Mesothelial cell of epicardium (in vitro differentiated cells): ENCODE data around the gene CDK5RAP2. TPM values are rescaled to one million over a fixed set of nuclear protein-coding genes. Genes with fewer than 3 reads are reported as not detected.
A peak's percentile ranks its signal among the peaks of the same experiment; 100 is the strongest.

Experiments used
- DNase-seq, 2 experiments: peaks; one replicate each; pipeline ENCODE4 v3.0.0; 2021; ENCODE audit warnings: low spot score in 2 of 2; ENCODE audit not compliant: unreplicated experiment in 2 of 2
- H3K27ac Mint-ChIP-seq: 2 replicates; pipeline ENCODE4 v1.8.0; 2021; ENCODE audit warnings: mixed read lengths
- H3K27me3 Mint-ChIP-seq: 2 replicates; pipeline ENCODE4 v1.8.0; 2021; ENCODE audit warnings: low read depth, mixed read lengths
- H3K36me3 Mint-ChIP-seq: 2 replicates; pipeline ENCODE4 v1.8.0; 2021; ENCODE audit warnings: mixed read lengths
- H3K4me1 Mint-ChIP-seq: 2 replicates; pipeline ENCODE4 v1.8.0; 2021; ENCODE audit warnings: mixed read lengths
- H3K4me3 Mint-ChIP-seq: 2 replicates; pipeline ENCODE4 v1.8.0; 2021; ENCODE audit warnings: mild to moderate bottlenecking, moderate library complexity, mixed read lengths
- H3K9me3 Mint-ChIP-seq: 2 replicates; pipeline ENCODE4 v1.8.0; 2021; ENCODE audit warnings: mixed read lengths
- total RNA-seq: library from RNA; stranded (reverse); gene quantifications from 3 replicates; pipeline ENCODE4 v1.2.1, GENCODE V29; 2021
- TF ChIP-seq, protein P1 (sequence below): fragments of 200-600 bp; sonication (generic); IDR thresholded peaks from one replicate; pipeline ENCODE4 v1.5.0; 2021; ENCODE audit warnings: antibody characterized with exemption; ENCODE audit not compliant: unreplicated experiment

The CDK5RAP2 gene
- total RNA-seq, 1 donor from 2014 or later, result 71.0 TPM

DNA sequence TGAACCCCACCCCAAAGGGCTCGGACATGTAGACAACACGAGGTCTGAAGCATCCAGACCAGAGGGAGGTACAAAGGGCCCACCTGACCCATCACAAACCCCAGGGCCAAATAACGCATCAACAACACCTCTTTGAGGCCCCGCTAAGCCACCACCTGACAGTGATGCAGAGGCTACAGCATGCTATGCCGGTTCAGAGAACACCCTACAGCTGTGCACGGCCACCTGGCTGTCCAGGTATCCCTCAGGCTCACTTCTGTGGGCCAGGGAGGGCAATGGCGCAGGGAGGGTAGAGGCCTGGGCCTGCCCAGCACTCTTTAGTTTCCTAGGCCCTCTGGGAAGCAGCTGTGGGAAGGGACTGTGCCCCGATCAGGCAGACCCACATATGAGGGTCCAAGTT is 190.1 kb downstream of the CDK5RAP2 start:
- Mint-ChIP-seq H3K36me3 (peaks cover 29% of the 10 kb centered on the region), H3K4me1 (peaks cover 39% of the 10 kb centered on the region), H3K27ac (no peak overlapping the region), H3K4me3 (no peak overlapping the region), H3K9me3 (no peaks in the 10 kb centered on the region), H3K27me3 (no peaks in the 10 kb centered on the region)
- TF ChIP-seq, protein P1, sequence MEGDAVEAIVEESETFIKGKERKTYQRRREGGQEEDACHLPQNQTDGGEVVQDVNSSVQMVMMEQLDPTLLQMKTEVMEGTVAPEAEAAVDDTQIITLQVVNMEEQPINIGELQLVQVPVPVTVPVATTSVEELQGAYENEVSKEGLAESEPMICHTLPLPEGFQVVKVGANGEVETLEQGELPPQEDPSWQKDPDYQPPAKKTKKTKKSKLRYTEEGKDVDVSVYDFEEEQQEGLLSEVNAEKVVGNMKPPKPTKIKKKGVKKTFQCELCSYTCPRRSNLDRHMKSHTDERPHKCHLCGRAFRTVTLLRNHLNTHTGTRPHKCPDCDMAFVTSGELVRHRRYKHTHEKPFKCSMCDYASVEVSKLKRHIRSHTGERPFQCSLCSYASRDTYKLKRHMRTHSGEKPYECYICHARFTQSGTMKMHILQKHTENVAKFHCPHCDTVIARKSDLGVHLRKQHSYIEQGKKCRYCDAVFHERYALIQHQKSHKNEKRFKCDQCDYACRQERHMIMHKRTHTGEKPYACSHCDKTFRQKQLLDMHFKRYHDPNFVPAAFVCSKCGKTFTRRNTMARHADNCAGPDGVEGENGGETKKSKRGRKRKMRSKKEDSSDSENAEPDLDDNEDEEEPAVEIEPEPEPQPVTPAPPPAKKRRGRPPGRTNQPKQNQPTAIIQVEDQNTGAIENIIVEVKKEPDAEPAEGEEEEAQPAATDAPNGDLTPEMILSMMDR, result no peak
- DNase-seq, result no peak

- H3K4me1 Mint-ChIP-seq, result peaks cover 39% of the 10 kb centered on the region
- TF ChIP-seq, protein P1, result no peak
- H3K27ac Mint-ChIP-seq, result peak overlapping the region; percentile 49
- H3K36me3 Mint-ChIP-seq, result peaks cover 24% of the 10 kb centered on the region
- H3K27me3 Mint-ChIP-seq, result no peaks in the 10 kb centered on the region
- no peak for DNase-seq
- H3K4me3 Mint-ChIP-seq, result no peak overlapping the region
- no peaks in the 10 kb centered on the region for H3K9me3 Mint-ChIP-seq
Observed at GRCh38 chr9:120389300-120389699, 190.7 kb downstream of the CDK5RAP2 start.

DNA sequence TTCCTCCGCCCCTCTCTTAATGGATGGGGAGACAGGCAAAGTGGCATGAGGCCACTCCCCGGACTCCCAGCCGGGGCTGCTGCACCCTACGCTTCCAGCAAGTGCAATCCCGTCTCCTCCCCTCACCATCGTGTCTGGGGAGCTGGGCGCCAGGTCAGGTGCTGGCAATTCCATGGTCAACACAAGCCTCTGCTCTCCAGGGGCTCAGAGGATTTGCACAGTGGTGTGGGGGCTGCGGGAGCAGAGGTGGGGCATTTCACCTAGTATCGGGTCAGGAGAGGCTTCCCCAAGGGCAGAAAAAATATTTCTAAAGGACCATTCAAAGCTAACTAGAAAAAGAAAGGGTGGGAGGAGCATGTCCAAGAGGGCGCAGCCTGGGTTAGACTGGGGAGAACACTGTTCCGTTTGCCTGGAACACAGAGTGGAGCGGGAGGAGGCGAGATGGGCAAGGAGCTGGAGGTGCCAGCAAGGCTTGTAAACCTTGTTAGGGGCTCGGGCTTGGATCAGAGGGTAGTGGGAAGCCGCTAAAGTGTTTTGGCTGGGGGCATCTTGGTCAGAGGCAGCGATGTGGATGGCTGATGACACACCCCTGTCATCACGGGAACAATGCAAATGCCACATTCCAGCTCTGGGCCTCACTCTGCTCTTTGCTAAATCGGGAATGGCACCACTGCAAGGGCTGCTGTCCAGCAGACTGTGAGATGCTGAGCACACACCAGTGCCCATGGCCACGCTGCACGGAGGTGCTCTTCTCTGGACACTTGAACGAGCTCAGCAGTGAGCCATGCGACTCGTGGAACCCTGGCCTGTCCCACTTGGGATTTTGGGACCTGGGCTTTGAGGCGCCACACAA is 191.7 kb downstream of the CDK5RAP2 start:
- Mint-ChIP-seq H3K27ac (peak overlapping the region; percentile 93), H3K36me3 (peaks cover 17% of the 10 kb centered on the region), H3K27me3 (no peaks in the 10 kb centered on the region), H3K4me3 (no peak overlapping the region), H3K4me1 (peaks cover 49% of the 10 kb centered on the region), H3K9me3 (no peaks in the 10 kb centered on the region)
- no peak for DNase-seq
- TF ChIP-seq, protein P1, result no peak

DNA sequence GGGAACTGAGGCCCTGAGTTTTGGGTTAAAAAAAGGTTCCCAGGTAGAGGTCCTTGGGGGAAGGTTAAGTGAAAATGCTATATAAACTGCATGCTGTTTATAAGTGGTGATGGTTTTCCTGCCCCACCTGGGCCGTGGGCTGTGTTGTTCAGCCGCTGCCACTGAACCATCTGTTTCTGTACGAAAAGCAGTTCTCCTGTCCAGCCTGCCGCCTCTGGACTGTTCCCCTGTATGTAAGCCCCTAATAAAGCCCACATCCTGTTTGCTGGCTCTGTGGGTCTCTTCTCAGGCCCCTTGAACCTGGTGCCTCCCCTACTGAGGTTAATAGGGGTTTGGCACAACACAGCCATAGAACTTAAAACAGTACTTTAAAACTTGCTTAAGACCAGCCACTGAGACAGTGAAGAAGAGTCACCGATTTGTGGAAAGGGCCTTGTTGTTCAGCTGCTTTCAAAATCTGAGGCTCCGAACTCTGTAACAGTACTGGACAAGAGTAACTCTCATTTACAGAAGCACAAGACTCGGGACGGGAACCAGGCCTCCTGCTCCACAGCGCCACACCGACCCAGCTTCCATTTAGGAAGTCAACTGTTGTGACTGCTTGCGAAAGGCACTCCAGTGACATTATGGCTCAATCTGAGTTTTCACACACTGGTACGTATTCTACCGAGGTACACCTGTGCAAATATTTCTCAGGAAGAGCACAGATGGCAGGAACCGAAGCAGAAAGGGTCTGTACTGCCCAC is 192.5 kb downstream of the CDK5RAP2 start:
- Mint-ChIP-seq H3K27me3 (no peaks in the 10 kb centered on the region), H3K27ac (peak overlapping the region; percentile 93), H3K4me1 (peaks cover 55% of the 10 kb centered on the region), H3K36me3 (peaks cover 9% of the 10 kb centered on the region), H3K9me3 (no peaks in the 10 kb centered on the region), H3K4me3 (no peak overlapping the region)
- no peak for DNase-seq
- TF ChIP-seq, protein P1, result no peak

- no peaks in the 10 kb centered on the region for H3K9me3 Mint-ChIP-seq
- peak overlapping the region; percentile 36 for H3K4me3 Mint-ChIP-seq
- H3K4me1 Mint-ChIP-seq, result peaks cover 55% of the 10 kb centered on the region
- H3K36me3 Mint-ChIP-seq, result peaks cover 4% of the 10 kb centered on the region
- no peaks in the 10 kb centered on the region for H3K27me3 Mint-ChIP-seq
- H3K27ac Mint-ChIP-seq, result peak overlapping the region; percentile 93
- peak in 1 of 2 experiments; percentile 51 for DNase-seq
- TF ChIP-seq, protein P1, result no peak
Observed at GRCh38 chr9:120386390-120387131, 193.4 kb downstream of the CDK5RAP2 start.
